ENCODE results near the gene HECTD3.

DNA sequence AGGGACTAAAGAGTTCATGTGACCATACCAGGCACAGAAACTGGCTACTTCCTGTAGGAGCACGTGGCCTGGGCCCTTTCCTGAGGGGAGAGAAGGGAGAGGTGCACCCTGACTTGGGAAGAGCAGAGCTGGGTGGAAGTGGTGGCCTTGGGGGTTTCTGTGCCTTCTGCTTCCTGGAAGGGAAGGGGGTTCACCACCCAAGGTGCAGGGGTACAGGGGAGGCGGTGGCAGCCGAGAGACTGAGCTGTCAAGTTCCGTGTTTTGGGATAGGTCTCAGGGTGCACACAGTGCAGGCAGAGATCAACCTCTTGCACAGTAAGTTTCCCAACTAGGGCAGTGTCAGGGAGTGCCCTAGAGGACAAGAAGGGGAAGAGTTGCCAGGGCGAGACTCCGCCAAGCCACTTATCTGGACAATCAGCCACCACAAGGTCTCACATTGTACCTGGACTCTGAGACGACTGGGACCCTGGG is 10.1 kb downstream of the HECTD3 start:
- TF ChIP-seq CTCF (IDR thresholded peaks at IDR 0.05 in 4 of 5, conservative IDR thresholded peaks at IDR 0.05 in 1 of 5) (no peak), POLR2A (IDR thresholded peaks at IDR 0.05) (no peak)
